Fibroblast of pulmonary artery (primary cell): ENCODE measurements around the gene ZNF438.

ENCODE experiments used
- DNase-seq: peaks from one replicate; pipeline ENCODE4 v3.0.0-alpha.2; 2010; ENCODE audit warnings: low read depth
- H3K4me3 ChIP-seq: replicated peaks from 2 replicates; pipeline ENCODE4 v1.5.1; 2011; ENCODE audit warnings: low read depth, mild to moderate bottlenecking, control low read depth, low read length, moderate library complexity
- TF ChIP-seq, protein P1 (sequence below): IDR thresholded peaks from 2 replicates; pipeline ENCODE4 v1.5.1; 2011; ENCODE audit warnings: mild to moderate bottlenecking, control low read depth, low read length, inconsistent platforms; ENCODE audit errors: missing control alignments

The ZNF438 gene

DNA sequence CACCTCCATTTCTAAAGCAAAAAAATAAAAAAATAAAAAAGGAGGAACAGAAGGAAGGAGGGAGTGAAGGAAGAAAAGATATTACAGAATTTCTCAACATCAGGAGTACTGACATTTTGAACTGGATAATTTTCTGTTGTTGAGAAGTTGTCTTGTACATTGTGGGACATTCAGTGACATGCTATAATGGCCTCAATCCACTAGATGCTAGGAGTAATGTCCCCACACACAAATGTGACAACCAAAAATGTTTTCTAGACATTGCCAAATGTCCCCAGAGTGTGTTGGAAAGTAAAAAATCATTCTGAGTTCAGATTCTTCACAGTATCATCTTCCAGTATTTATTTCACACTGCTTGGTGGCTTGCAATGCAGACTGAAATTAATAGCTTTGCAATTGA lies 6.5 kb downstream of the ZNF438 start:
- TF ChIP-seq, protein P1, sequence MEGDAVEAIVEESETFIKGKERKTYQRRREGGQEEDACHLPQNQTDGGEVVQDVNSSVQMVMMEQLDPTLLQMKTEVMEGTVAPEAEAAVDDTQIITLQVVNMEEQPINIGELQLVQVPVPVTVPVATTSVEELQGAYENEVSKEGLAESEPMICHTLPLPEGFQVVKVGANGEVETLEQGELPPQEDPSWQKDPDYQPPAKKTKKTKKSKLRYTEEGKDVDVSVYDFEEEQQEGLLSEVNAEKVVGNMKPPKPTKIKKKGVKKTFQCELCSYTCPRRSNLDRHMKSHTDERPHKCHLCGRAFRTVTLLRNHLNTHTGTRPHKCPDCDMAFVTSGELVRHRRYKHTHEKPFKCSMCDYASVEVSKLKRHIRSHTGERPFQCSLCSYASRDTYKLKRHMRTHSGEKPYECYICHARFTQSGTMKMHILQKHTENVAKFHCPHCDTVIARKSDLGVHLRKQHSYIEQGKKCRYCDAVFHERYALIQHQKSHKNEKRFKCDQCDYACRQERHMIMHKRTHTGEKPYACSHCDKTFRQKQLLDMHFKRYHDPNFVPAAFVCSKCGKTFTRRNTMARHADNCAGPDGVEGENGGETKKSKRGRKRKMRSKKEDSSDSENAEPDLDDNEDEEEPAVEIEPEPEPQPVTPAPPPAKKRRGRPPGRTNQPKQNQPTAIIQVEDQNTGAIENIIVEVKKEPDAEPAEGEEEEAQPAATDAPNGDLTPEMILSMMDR: no peak

DNA sequence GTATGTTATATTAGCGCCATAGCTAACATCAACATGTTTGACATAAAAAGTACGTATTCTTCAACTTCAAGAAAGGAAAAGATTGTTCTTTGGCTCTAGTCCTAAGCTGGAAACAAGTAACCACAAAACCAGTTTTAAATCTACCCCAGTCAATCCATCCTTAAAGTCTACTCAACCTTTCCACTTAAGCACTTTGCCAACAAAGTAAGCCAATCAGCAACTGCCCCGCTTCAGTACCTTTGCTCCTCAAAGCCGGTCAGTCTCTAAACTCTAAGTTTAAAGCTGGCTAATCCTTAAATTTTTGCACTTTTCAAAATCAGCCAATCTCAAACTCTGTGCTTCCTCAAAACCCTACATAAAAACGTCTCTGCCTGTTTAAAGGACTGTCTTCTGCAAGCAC lies 8.1 kb downstream of the ZNF438 start:
- DNase-seq: no peak
- H3K4me3 ChIP-seq: no peak overlapping the region
- TF ChIP-seq, protein P1: no peak

More for the DNA sequence above, 6.5 kb downstream of the ZNF438 start:
- DNase-seq: no peak
- H3K4me3 ChIP-seq: no peak overlapping the region

DNA sequence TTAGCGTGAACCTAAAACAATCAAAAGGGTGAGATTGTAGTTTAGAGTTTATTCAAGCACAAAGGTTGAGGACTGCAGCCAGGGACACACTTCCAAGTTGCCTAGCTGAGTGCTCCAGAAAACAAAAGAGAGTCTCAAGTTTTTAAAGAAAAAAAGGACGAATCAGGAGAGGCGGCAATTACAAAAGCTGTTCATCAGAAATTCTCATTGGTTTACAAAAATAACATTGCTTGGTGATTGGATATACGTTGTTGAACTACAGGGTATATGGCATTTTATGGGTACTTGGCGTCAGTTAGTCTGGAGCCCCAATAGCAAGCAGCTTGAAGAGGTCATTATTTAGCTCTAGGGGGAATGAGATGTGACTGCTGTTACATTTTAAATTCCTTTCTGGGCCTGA lies 11.5 kb downstream of the ZNF438 start:
- TF ChIP-seq, protein P1: no peak
- no peak overlapping the region for H3K4me3 ChIP-seq
- DNase-seq: no peak

DNA sequence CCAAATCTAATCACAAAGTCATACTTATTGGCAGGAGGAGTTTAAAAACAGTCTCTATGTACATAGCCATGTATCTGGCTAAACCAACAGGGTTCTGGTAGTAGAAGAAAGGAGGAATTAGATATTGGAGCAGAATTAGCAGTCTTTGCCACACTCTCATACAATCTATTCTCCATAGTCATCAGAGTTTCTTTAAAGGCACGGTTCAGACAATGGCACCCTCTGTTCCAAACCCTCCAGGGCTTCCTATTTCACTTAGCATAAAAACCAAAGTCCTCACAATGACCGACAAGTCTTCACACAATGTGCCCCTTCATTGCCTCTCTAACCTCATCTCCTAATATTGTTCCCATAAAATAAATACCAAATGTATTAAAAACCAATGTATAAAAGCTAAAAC lies 12.7 kb downstream of the ZNF438 start:
- TF ChIP-seq, protein P1: no peak
- no peak overlapping the region for H3K4me3 ChIP-seq
- no peak for DNase-seq

DNA sequence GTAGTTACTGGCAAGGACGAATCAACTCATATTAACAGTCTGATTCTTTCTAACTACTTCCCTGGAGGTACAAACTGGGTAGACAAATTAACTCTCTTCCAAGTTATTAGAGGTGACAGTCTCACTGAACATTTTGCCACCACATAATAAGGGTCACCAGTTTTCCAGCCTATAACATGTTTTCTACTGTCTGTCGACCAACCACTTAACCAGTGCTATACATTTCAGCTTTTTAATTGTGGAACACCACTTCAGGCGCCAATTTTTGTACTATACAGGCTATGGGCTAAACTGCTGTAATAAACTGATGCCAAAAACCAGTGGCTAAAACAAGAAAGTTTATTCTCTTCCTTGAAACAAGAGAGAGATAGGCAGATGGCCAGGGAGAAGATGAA lies 13.3 kb downstream of the ZNF438 start:
- DNase-seq: no peak
- H3K4me3 ChIP-seq: no peak overlapping the region
- TF ChIP-seq, protein P1: no peak

DNA sequence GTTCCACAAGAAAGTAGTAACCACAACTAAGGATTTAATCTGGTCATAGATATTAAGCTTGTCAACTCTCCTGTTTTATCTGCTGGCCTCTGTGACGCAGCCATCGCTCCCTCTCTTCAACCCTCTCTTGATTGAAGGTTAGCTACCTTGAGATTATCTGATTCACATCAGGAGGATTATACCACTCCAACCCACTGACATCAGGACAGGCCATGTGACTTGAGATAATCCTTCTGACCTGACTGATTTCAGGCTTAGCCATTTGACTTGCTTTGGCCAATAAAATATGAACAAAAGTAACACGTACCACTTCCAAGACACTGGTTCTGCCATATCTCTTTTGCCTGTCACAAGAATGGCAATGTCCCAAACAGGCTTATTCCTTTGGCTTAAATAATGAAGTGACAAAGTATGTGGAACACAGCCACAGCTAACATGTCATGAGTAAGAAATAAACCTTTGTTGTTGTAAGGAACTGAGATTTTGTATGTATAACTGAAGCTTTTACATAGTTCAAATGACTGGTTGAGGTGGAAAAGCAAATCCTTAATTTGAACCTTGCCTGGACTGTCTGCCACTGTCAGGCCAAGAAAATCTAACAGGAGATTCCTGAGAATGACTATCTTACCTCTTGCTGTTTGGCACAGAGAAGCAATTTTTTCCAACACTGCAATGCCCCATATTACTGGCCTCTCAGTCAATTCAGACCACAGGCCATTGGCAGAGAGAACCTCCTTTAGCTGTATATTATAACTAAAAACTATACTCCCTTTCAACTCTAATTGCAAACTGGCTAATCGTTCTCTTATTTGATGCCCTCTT lies 13.9 kb downstream of the ZNF438 start:
- H3K4me3 ChIP-seq: no peak overlapping the region
- TF ChIP-seq, protein P1: no peak
- no peak for DNase-seq
